GM18909 (cell line): ENCODE data around the gene IRF2BP1.
"Not testable (repeated sequence)": the region's sequence is repeated elsewhere in the genome, so short reads cannot be mapped to it uniquely, and the experiment has no call there.

Source experiments
- ATAC-seq: cut with Tn5 transposase; IDR thresholded peaks from one replicate; pipeline ENCODE4 v1.9.1; 2021; ENCODE audit warnings: mild to moderate bottlenecking; ENCODE audit not compliant: unreplicated experiment, poor library complexity

Gene IRF2BP1

GRCh38 chr19:45882652-45883585 lies 3.0 kb downstream of the IRF2BP1 start:
- no peak for ATAC-seq

GRCh38 chr19:45881909-45882528 lies 3.9 kb downstream of the IRF2BP1 start:
- ATAC-seq, result no peak

GRCh38 chr19:45881082-45881908 lies 4.6 kb downstream of the IRF2BP1 start:
- no peak for ATAC-seq

- ATAC-seq, result no peak
Observed at GRCh38 chr19:45879971-45880370, 6.0 kb downstream of the IRF2BP1 start.

GRCh38 chr19:45879055-45879454 lies 6.9 kb downstream of the IRF2BP1 start:
- no peak for ATAC-seq

- ATAC-seq, result no peak
Observed at GRCh38 chr19:45878043-45878794, 7.7 kb downstream of the IRF2BP1 start.

GRCh38 chr19:45876411-45877197 lies 9.3 kb downstream of the IRF2BP1 start:
- no peak for ATAC-seq

GRCh38 chr19:45876161-45876410 lies 9.9 kb downstream of the IRF2BP1 start:
- ATAC-seq, result no peak

- no peak for ATAC-seq
Observed at GRCh38 chr19:45874620-45874966, 11.3 kb downstream of the IRF2BP1 start.

- ATAC-seq, result no peak
Observed at GRCh38 chr19:45873219-45873772, 12.6 kb downstream of the IRF2BP1 start.

- ATAC-seq, result no peak
Observed at GRCh38 chr19:45872095-45872919, 13.6 kb downstream of the IRF2BP1 start.

GRCh38 chr19:45870798-45871197 lies 15.1 kb downstream of the IRF2BP1 start:
- ATAC-seq, result no peak

GRCh38 chr19:45867241-45867640 lies 18.7 kb downstream of the IRF2BP1 start:
- ATAC-seq, result not testable (repeated sequence)

GRCh38 chr19:45866400-45867176 lies 19.4 kb downstream of the IRF2BP1 start:
- no peak for ATAC-seq

GRCh38 chr19:45865269-45865948 lies 20.5 kb downstream of the IRF2BP1 start:
- ATAC-seq, result no peak

GRCh38 chr19:45864629-45865082 lies 21.3 kb downstream of the IRF2BP1 start:
- no peak for ATAC-seq
